22Rv1 (cell line): Measurements from ENCODE around the gene JPT1.

Source experiments
- ZFX ChIP-seq: fragments of 450-650 bp; IDR thresholded peaks from 2 replicates; pipeline ENCODE4 v1.6.1; 2017; ENCODE audit warnings: antibody characterized with exemption, borderline replicate concordance
- TF ChIP-seq, protein P1 (sequence below): fragments of 450-650 bp; IDR thresholded peaks from 2 replicates; pipeline ENCODE4 v1.5.1; 2017; ENCODE audit warnings: mild to moderate bottlenecking

DNA sequence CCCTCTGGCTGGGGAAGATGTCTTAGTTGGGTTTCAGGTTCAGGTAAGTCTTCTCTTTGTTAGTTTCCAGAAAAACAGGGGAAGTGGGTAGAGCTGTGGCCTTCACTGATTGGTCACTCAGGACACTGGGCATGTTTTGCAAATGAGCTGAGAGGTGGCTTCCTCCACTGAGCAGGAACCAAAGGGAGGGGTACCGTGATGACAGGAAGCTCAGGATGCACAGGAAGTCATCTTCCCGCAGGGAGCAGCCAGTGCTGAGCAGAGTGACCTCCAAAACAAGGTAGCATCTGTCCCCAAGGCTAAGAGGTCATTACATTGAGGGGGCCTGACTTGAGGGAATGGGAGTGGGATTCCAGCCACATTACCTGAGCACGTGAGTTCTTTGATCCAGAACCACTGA, 28.3 kb downstream of the JPT1 start:
- TF ChIP-seq, protein P1, sequence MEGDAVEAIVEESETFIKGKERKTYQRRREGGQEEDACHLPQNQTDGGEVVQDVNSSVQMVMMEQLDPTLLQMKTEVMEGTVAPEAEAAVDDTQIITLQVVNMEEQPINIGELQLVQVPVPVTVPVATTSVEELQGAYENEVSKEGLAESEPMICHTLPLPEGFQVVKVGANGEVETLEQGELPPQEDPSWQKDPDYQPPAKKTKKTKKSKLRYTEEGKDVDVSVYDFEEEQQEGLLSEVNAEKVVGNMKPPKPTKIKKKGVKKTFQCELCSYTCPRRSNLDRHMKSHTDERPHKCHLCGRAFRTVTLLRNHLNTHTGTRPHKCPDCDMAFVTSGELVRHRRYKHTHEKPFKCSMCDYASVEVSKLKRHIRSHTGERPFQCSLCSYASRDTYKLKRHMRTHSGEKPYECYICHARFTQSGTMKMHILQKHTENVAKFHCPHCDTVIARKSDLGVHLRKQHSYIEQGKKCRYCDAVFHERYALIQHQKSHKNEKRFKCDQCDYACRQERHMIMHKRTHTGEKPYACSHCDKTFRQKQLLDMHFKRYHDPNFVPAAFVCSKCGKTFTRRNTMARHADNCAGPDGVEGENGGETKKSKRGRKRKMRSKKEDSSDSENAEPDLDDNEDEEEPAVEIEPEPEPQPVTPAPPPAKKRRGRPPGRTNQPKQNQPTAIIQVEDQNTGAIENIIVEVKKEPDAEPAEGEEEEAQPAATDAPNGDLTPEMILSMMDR: no peak
- TF ChIP-seq ZFX: no peak
